HepG2 (cell line): ENCODE measurements around the gene MIR17HG. TPM values are rescaled to one million over a fixed set of nuclear protein-coding genes. Genes with fewer than 3 reads are reported as not detected.
"Not testable (repeated sequence)": the region's sequence is repeated elsewhere in the genome, so short reads cannot be mapped to it uniquely, and the experiment has no call there.

Source experiments
- ATAC-seq: fragments of 200-7000 bp; cut with Tn5 transposase; 3 replicates; pipeline ENCODE4 v1.9.1; 2020; ENCODE audit warnings: mild to moderate bottlenecking, moderate library complexity
- BruUV-seq: library from RNA; stranded (reverse); fragments of 400-500 nt; replicated peaks from 2 replicates; lab custom pipeline; 2021; lab: Mats Ljungman, UMichigan
- CTCF ChIA-PET: fragments of 300-600 bp; formaldehyde crosslinking; extraction: SDS; loops from one replicate; lab custom pipeline; 2021; ENCODE audit warnings: low total read pairs, inconsistent platforms, low intra/inter-chr PET ratio; lab: Yijun Ruan, JAX
- POLR2A ChIA-PET: fragments of 350-600 bp; sonication (Branson Sonifier 250); formaldehyde crosslinking; loops from one replicate; lab custom pipeline; 2020; ENCODE audit warnings: antibody characterized with exemption, inconsistent platforms; lab: Yijun Ruan, JAX
- DNase-seq: peaks from one replicate; pipeline ENCODE4 v3.0.0-alpha.2; 2015; ENCODE audit warnings: low spot score
- FAIRE-seq: peaks from 3 replicates; lab custom pipeline; 2011; peaks lifted over from hg19 to GRCh38; lab: Jason Lieb, UNC
- H2AFZ ChIP-seq: one replicate; pipeline ENCODE4 v1.6.1; 2011; ENCODE audit warnings: low read length, inconsistent platforms
- H3K27ac ChIP-seq: fragments of 300-600 bp; 3 replicates; pipeline ENCODE4 v1.8.0; 2011; ENCODE audit warnings: mixed run types, mild to moderate bottlenecking, mixed read lengths, low read length, inconsistent platforms; ENCODE audit not compliant: insufficient read depth; ENCODE audit errors: extremely low read length
- H3K27me3 ChIP-seq, 2 experiments: fragments of 200-600 bp in 1 of 2; 2 replicates in 1 of 2; 3 replicates in 1 of 2; pipeline versions ENCODE4 v1.6.0 to v1.8.0; 2011; ENCODE audit warnings: low read length in 2 of 2, mild to moderate bottlenecking in 2 of 2, moderate library complexity in 2 of 2, inconsistent platforms in 1 of 2; ENCODE audit not compliant: insufficient read depth in 2 of 2, control insufficient read depth in 1 of 2
- H3K36me3 ChIP-seq, 2 experiments: fragments of 200-600 bp in 1 of 2; replicated peaks in 1 of 2; 2 replicates in 1 of 2; 3 replicates in 1 of 2; pipeline versions ENCODE4 v1.5.1 to v1.8.0; 2011; ENCODE audit warnings: low read length in 2 of 2, inconsistent platforms in 1 of 2; ENCODE audit not compliant: insufficient read depth in 2 of 2, control insufficient read depth in 1 of 2
- H3K4me1 ChIP-seq: 2 replicates; pipeline ENCODE4 v1.5.1; 2012; ENCODE audit warnings: low read length, inconsistent platforms; ENCODE audit not compliant: insufficient read depth
- H3K4me2 ChIP-seq: 2 replicates; pipeline ENCODE4 v1.6.0; 2011; ENCODE audit warnings: low read depth, low read length, inconsistent platforms
- H3K4me3 ChIP-seq, 3 experiments: fragments of 200-600 bp in 1 of 3; sonication (generic), shearing (Covaris generic) in 1 of 3; replicated peaks in 1 of 3; 2 replicates each; pipeline ENCODE4 v1.5.1; 2011 to 2016; ENCODE audit warnings: low read length in 3 of 3, inconsistent platforms in 2 of 3, low read depth in 2 of 3, mild to moderate bottlenecking in 2 of 3, control low read depth in 1 of 3, mixed read lengths in 1 of 3; ENCODE audit not compliant: insufficient read depth in 1 of 3
- H3K79me2 ChIP-seq: one replicate; pipeline ENCODE4 v1.6.1; 2011; ENCODE audit warnings: low read length, inconsistent platforms; ENCODE audit not compliant: insufficient read depth
- H3K9ac ChIP-seq: 2 replicates; pipeline ENCODE4 v1.6.0; 2011; ENCODE audit warnings: mild to moderate bottlenecking, low read depth, low read length, inconsistent platforms; ENCODE audit not compliant: insufficient read depth
- H3K9me3 ChIP-seq: 2 replicates; pipeline ENCODE4 v1.5.1; 2012; ENCODE audit warnings: mild to moderate bottlenecking, low read length
- H4K20me1 ChIP-seq: 2 replicates; pipeline ENCODE4 v1.6.0; 2011; ENCODE audit warnings: inconsistent platforms, mild to moderate bottlenecking, low read length, moderate library complexity; ENCODE audit not compliant: insufficient read depth
- BCL6 ChIP-seq: IDR thresholded peaks from 2 replicates; pipeline ENCODE4 v1.6.1; 2016; ENCODE audit warnings: missing genetic modification reagents, missing compliant biosample characterization
- MBD4 ChIP-seq: IDR thresholded peaks from 2 replicates; pipeline ENCODE4 v1.6.1; 2012; ENCODE audit warnings: low read length, inconsistent platforms, borderline replicate concordance
- RBM22 ChIP-seq: fragments of 200-400 bp; formaldehyde crosslinking; optimal IDR thresholded peaks from 2 replicates; pipeline ENCODE3; 2017; ENCODE audit warnings: mild to moderate bottlenecking, low read length, moderate library complexity
- ZNF382 ChIP-seq: sonication (generic); formaldehyde crosslinking; IDR thresholded peaks from 2 replicates; pipeline ENCODE4 v1.5.0; 2020; ENCODE audit warnings: missing genetic modification reagents, mild to moderate bottlenecking, borderline replicate concordance
- WGBS: methylation state at CpG from one replicate; pipeline ENCODE4 v1.1.6; 2017; ENCODE audit warnings: low lambda C conversion rate; 5-methylcytosine and 5-hydroxymethylcytosine counted together
- in situ Hi-C: cut with HindIII; loops from 2 replicates; pipeline ENCODE4 v1.10.0; 2017; ENCODE audit warnings: low pct_unique_long_range_greater_than_20kb; ENCODE audit not compliant: extremely low pct_ligation_motif_present
- intact Hi-C: fragments of 100-400 bp; cut with micrococcal nuclease; formaldehyde crosslinking; loops from one replicate; pipeline ENCODE4 v1.10.0; 2022; ENCODE audit not compliant: unreplicated experiment
- polyA plus RNA-seq, 8 experiments: library from polyadenylated mRNA; depleted of rRNA in 3 of 8; stranded (reverse) in 7 of 8; unstranded in 1 of 8; fragments of >200 nt; fragmentation: Illumina TruSeq in 4 of 8; extraction: Trizol in 4 of 8; gene quantifications; 2 replicates each; pipeline versions ENCODE4 v1.2.1 to v1.2.3, GENCODE V29; 2011 to 2016; ENCODE audit warnings: low read depth in 4 of 8, missing spikeins in 1 of 8, mixed read lengths in 1 of 8; ENCODE audit not compliant: insufficient read depth in 1 of 8
- total RNA-seq, 5 experiments: library from RNA; depleted of rRNA; stranded (reverse); fragments of >200 nt; fragmentation: Illumina TruSeq; extraction: Trizol; gene quantifications; 2 replicates each; pipeline ENCODE4 v1.2.3, GENCODE V29; 2016; ENCODE audit warnings: low read depth in 1 of 5

The MIR17HG gene
- total and polyA plus RNA-seq, 2 of the 13 experiments (the other 11 are each of a cell fraction or from before 2014, with no cell fraction given) = 2.5 to 12.3 TPM

DNA sequence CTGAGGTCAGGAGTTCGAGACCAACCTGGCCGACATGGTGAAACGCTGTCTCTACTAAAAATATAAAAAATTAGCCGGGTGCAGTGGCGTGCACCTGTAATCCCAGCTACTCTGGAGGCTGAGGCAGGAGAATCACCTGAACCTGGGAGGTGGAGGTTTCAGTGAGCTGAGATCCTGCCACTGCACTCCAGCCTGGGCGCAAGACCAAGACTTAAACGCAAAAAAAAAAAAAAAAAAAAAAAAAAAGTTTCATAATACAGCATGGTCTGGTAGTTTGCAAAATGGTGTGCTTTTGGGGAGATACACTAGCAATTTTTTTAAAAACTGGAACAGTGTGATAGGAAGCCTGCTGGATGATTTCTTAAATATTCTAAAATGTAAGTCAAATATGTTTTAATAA is 5.4 kb downstream of the MIR17HG start:
- H3K36me3 ChIP-seq = peaks cover 9 to 66% of the 10 kb centered on the region in 2 experiments; a peak in 4 of 5 replicates
- H3K4me1 ChIP-seq = peaks cover 82% of the 10 kb centered on the region
- FAIRE-seq, H3K27me3 ChIP-seq, H3K9me3 ChIP-seq, intact Hi-C loops, H3K27ac ChIP-seq, CTCF ChIA-PET, BruUV-seq, DNase-seq, H3K4me3 ChIP-seq, H3K9ac ChIP-seq, ATAC-seq, H2AFZ ChIP-seq, in situ Hi-C loops, H3K4me2 ChIP-seq, POLR2A ChIA-PET: not testable (repeated sequence)
- WGBS = 81% methylated on average over 7 of the region's 7 CpGs
- H3K79me2 ChIP-seq = peaks cover 46% of the 10 kb centered on the region
- peaks cover 80% of the 10 kb centered on the region for H4K20me1 ChIP-seq
- TF ChIP-seq MBD4 = 0 out of 2 replicates have a peak, but pooled peaks have one; percentile 26
- peak; percentile 24 for TF ChIP-seq RBM22

DNA sequence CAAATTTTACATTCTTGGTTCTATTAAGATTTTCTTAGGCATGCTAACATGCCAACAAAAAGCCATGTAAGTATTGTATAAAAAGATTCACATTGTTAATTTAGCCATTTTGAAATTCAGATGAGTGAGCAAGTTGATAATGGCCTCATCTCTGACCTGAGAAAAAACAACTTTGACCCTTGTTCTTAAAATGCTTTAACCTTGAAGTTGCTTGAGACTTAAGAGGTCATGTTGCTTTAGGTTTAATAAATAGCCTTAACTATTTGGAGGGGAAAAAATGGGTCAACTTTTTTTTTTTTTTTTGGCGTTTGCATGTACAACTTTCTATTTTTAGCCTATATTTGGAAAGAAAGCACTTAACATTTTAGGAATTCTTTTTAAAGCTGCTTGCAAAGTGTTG is 6.0 kb downstream of the MIR17HG start:
- intact Hi-C loops (no loop called here), in situ Hi-C loops (no loop called here)
- ChIA-PET POLR2A (no interaction called here), CTCF (no interaction called here)
- Histone ChIP-seq H2AFZ (no peak overlapping the region), H3K4me1 (peaks cover 88% of the 10 kb centered on the region), H3K79me2 (peaks cover 43% of the 10 kb centered on the region), H3K36me3 (peaks cover 9 to 66% of the 10 kb centered on the region in 2 experiments), H3K9ac (no peak overlapping the region), H3K27me3 (no peaks in the 10 kb centered on the region), H3K9me3 (no peaks in the 10 kb centered on the region), H3K4me3 (no peak overlapping the region), H3K27ac (no peak overlapping the region), H3K4me2 (no peak overlapping the region), H4K20me1 (peaks cover 80% of the 10 kb centered on the region)
- FAIRE-seq (no peak), ATAC-seq (no peak), DNase-seq (no peak)
- TF ChIP-seq BCL6 (CRISPR knock-in tag) (0 out of 2 replicates have a peak, but pooled peaks have one; percentile 19), ZNF382 (CRISPR knock-in tag) (no peak)
- BruUV-seq = no TSS peak
- 10% methylated on average over 1 of the region's 1 CpG for WGBS
